Stimulated activated CD4-positive, alpha-beta T cell treated with anti-CD3 and anti-CD28 coated beads, Interleukin-12 subunit alpha, Interleukin-12 subunit beta, amount 100 ng/mL, for 4 hours (primary cell): ENCODE measurements around the gene SNHG17.
"Not testable (repeated sequence)": the region's sequence is repeated elsewhere in the genome, so short reads cannot be mapped to it uniquely, and the experiment has no call there.

Experiments
- DNase-seq: peaks from one replicate; pipeline ENCODE4 v3.0.0-alpha.2; 2020

Gene SNHG17

GRCh38 chr20:38447251-38447661 lies 12.1 kb upstream of the SNHG17 start:
- DNase-seq = no peak

GRCh38 chr20:38446441-38447209 lies 11.5 kb upstream of the SNHG17 start:
- peak; percentile 97 for DNase-seq

- DNase-seq = no peak
Observed at GRCh38 chr20:38445901-38446425, 10.8 kb upstream of the SNHG17 start.

GRCh38 chr20:38445381-38445796 lies 10.3 kb upstream of the SNHG17 start:
- no peak for DNase-seq

GRCh38 chr20:38441916-38442315 lies 6.8 kb upstream of the SNHG17 start:
- no peak for DNase-seq

GRCh38 chr20:38441110-38441509 lies 6.0 kb upstream of the SNHG17 start:
- not testable (repeated sequence) for DNase-seq

GRCh38 chr20:38437796-38438195 lies 2.7 kb upstream of the SNHG17 start:
- DNase-seq = no peak

- DNase-seq = no peak
Observed at GRCh38 chr20:38435555-38435939, 419 bp upstream of the SNHG17 start.

GRCh38 chr20:38434301-38434741 lies 807 bp downstream of the SNHG17 start:
- peak; percentile 25 for DNase-seq

GRCh38 chr20:38433304-38433972 lies 1.7 kb downstream of the SNHG17 start:
- DNase-seq = no peak

GRCh38 chr20:38432870-38433269 lies 2.3 kb downstream of the SNHG17 start:
- not testable (repeated sequence) for DNase-seq

- no peak for DNase-seq
Observed at GRCh38 chr20:38432292-38432691, 2.8 kb downstream of the SNHG17 start.

GRCh38 chr20:38430679-38431325 lies 4.3 kb downstream of the SNHG17 start:
- DNase-seq = no peak

- DNase-seq = no peak
Observed at GRCh38 chr20:38429301-38429700, 5.8 kb downstream of the SNHG17 start.

GRCh38 chr20:38428800-38429199 lies 6.3 kb downstream of the SNHG17 start:
- DNase-seq = no peak

- no peak for DNase-seq
Observed at GRCh38 chr20:38427655-38428023, 7.5 kb downstream of the SNHG17 start.

- DNase-seq = no peak
Observed at GRCh38 chr20:38426006-38426897, 8.9 kb downstream of the SNHG17 start.

- DNase-seq = no peak
Observed at GRCh38 chr20:38424401-38424800, 10.7 kb downstream of the SNHG17 start.

GRCh38 chr20:38423541-38423940 lies 11.6 kb downstream of the SNHG17 start:
- no peak for DNase-seq

GRCh38 chr20:38421915-38422314 lies 13.2 kb downstream of the SNHG17 start:
- no peak for DNase-seq

GRCh38 chr20:38420388-38421085 lies 14.6 kb downstream of the SNHG17 start:
- no peak for DNase-seq
